OCI-LY3 (cell line): ENCODE data around the gene TCF3.

Source experiments
- H2AFZ ChIP-seq: fragments of 200-600, 300-600 bp; shearing (Covaris generic); 2 replicates; pipeline ENCODE4 v1.6.0; 2014; ENCODE audit warnings: antibody characterized with exemption, low read depth, low read length
- H3K27ac ChIP-seq: fragments of 200-600, 300-600 bp; sonication (generic); 2 replicates; pipeline ENCODE4 v1.5.1; 2014; ENCODE audit warnings: mild to moderate bottlenecking, low read length, moderate library complexity, mixed read lengths
- H3K27me3 ChIP-seq: fragments of 200-600, 300-600 bp; sonication (generic); 2 replicates; pipeline ENCODE4 v1.6.1; 2014; ENCODE audit warnings: low read depth, low read length, mixed read lengths
- H3K36me3 ChIP-seq: fragments of 200-600, 300-600 bp; sonication (generic); replicated peaks from 2 replicates; pipeline ENCODE3; 2014; ENCODE audit warnings: low read depth, low read length, mixed read lengths
- H3K4me1 ChIP-seq: fragments of 300-600, 200-600 bp; sonication (generic); 2 replicates; pipeline ENCODE4 v1.6.1; 2014; ENCODE audit warnings: low read length, mixed read lengths
- H3K4me2 ChIP-seq: fragments of 200-600, 300-600 bp; sonication (generic); 2 replicates; pipeline ENCODE4 v1.6.1; 2014; ENCODE audit warnings: low read length, mixed read lengths
- H3K4me3 ChIP-seq: fragments of 300-600, 200-600 bp; sonication (generic); 2 replicates; pipeline ENCODE4 v1.5.1; 2014; ENCODE audit warnings: antibody characterized with exemption, mild to moderate bottlenecking, low read length, moderate library complexity
- H3K79me2 ChIP-seq: fragments of 300-600, 200-600 bp; shearing (Covaris generic); 2 replicates; pipeline ENCODE4 v1.6.1; 2014; ENCODE audit warnings: mild to moderate bottlenecking, low read length, mixed read lengths
- H3K9ac ChIP-seq: fragments of 300-600, 200-600 bp; shearing (Covaris generic); 2 replicates; pipeline ENCODE4 v1.6.0; 2014; ENCODE audit warnings: mild to moderate bottlenecking, low read length, moderate library complexity
- H3K9me3 ChIP-seq: fragments of 200-600, 300-600 bp; shearing (Covaris generic); 2 replicates; pipeline ENCODE4 v1.6.1; 2014; ENCODE audit warnings: low read length, mixed read lengths; ENCODE audit not compliant: insufficient read depth
- H4K20me1 ChIP-seq: fragments of 200-600, 300-600 bp; sonication (generic); 2 replicates; pipeline ENCODE4 v1.6.1; 2016; ENCODE audit warnings: low read length, mixed read lengths; ENCODE audit not compliant: insufficient read depth
- CTCF ChIP-seq: fragments of 200-600, 300-600 bp; sonication (generic); IDR thresholded peaks from 2 replicates; pipeline ENCODE4 v1.5.1; 2014; ENCODE audit warnings: antibody characterized with exemption, low read length, low read depth
- EZH2phosphoT487 ChIP-seq: fragments of 200-600 bp; shearing (Covaris generic); IDR thresholded peaks from 2 replicates; pipeline ENCODE4 v1.6.1; 2018; ENCODE audit warnings: antibody characterized with exemption, mixed run types, low read depth

The TCF3 gene

GRCh38 chr19:1652471-1653299 is at the start of gene TCF3:
Gene TCF3 (minus strand): TSS chr19:1652615. CDS start chr19:1650248, 2,367 bp downstream.
- Histone ChIP-seq H3K27me3 (no peaks in the 10 kb centered on the region), H3K79me2 (peaks cover 47% of the 10 kb centered on the region), H3K27ac (peak within 1 kb of the TSS; percentile 79), H3K4me3 (peak within 1 kb of the TSS; percentile 83), H3K4me2 (peak within 1 kb of the TSS; percentile 82), H2AFZ (peak within 1 kb of the TSS; percentile 94), H3K9ac (peak within 1 kb of the TSS; percentile 92), H4K20me1 (peaks cover 34% of the 10 kb centered on the region), H3K36me3 (peaks cover 22% of the 10 kb centered on the region), H3K4me1 (peaks cover 37% of the 10 kb centered on the region), H3K9me3 (no peaks in the 10 kb centered on the region)
- TF ChIP-seq CTCF (no peak), EZH2phosphoT487 (no peak)

- Histone ChIP-seq H3K4me2 (no peak overlapping the region), H4K20me1 (no peaks in the 10 kb centered on the region), H3K27ac (no peak overlapping the region), H3K4me1 (no peaks in the 10 kb centered on the region), H3K36me3 (no peaks in the 10 kb centered on the region), H3K4me3 (no peak overlapping the region), H3K27me3 (no peaks in the 10 kb centered on the region), H2AFZ (no peak overlapping the region), H3K9me3 (no peaks in the 10 kb centered on the region), H3K9ac (no peak overlapping the region), H3K79me2 (no peaks in the 10 kb centered on the region)
- no peak for TF ChIP-seq EZH2phosphoT487
- no peak for TF ChIP-seq CTCF
Measured at GRCh38 chr19:1700733-1701663, 48.6 kb upstream of the TCF3 start.

GRCh38 chr19:1699998-1700732 is 47.8 kb upstream of the TCF3 start:
- H3K9me3 ChIP-seq, result no peaks in the 10 kb centered on the region
- no peak overlapping the region for H3K4me2 ChIP-seq
- H2AFZ ChIP-seq, result no peak overlapping the region
- no peaks in the 10 kb centered on the region for H4K20me1 ChIP-seq
- H3K27me3 ChIP-seq, result no peaks in the 10 kb centered on the region
- H3K4me3 ChIP-seq, result no peak overlapping the region
- no peaks in the 10 kb centered on the region for H3K36me3 ChIP-seq
- no peaks in the 10 kb centered on the region for H3K79me2 ChIP-seq
- no peak overlapping the region for H3K9ac ChIP-seq
- H3K27ac ChIP-seq, result no peak overlapping the region
- no peaks in the 10 kb centered on the region for H3K4me1 ChIP-seq
- TF ChIP-seq EZH2phosphoT487, result no peak
- no peak for TF ChIP-seq CTCF
